Spleen (tissue), 11 donors: ENCODE results near the gene APEH. TPM values are rescaled to one million over a fixed set of nuclear protein-coding genes. Genes with fewer than 3 reads are reported as not detected.
"Not testable (repeated sequence)": the region's sequence is repeated elsewhere in the genome, so short reads cannot be mapped to it uniquely, and the experiment has no call there.

Source experiments
- DNase-seq: peaks from one replicate; pipeline ENCODE4 v3.0.0-alpha.2; 2020
- H3K27ac ChIP-seq, 8 donors: fragments of 200-600 bp; sonication (generic) in 7 of 8; 1 replicate in 4 of 8; 2 replicates in 4 of 8; pipeline versions ENCODE4 v1.5.0 to v1.8.0; 2016 to 2021; ENCODE audit warnings: inconsistent platforms in 4 of 8, mild to moderate bottlenecking in 4 of 8, moderate library complexity in 1 of 8
- H3K27me3 ChIP-seq, 7 donors: fragments of 200-600 bp; sonication (generic) in 6 of 7; replicated peaks in 1 of 7; 1 replicate in 4 of 7; 2 replicates in 3 of 7; pipeline versions ENCODE4 v1.5.0 to v1.8.0; 2016 to 2021; ENCODE audit warnings: inconsistent platforms in 3 of 7, mild to moderate bottlenecking in 1 of 7
- H3K36me3 ChIP-seq, 6 donors: fragments of 200-600 bp; sonication (generic) in 5 of 6; 1 replicate in 4 of 6; 2 replicates in 2 of 6; pipeline versions ENCODE4 v1.5.0 to v1.8.0; 2016 to 2021; ENCODE audit warnings: inconsistent platforms in 2 of 6
- H3K4me1 ChIP-seq, 6 donors: fragments of 200-600 bp; sonication (generic) in 5 of 6; 1 replicate in 3 of 6; 2 replicates in 3 of 6; pipeline versions ENCODE4 v1.5.0 to v1.8.0; 2016 to 2021; ENCODE audit warnings: inconsistent platforms in 3 of 6
- H3K4me3 ChIP-seq, 8 donors: fragments of 200-600 bp; sonication (generic) in 7 of 8; 1 replicate in 4 of 8; 2 replicates in 4 of 8; pipeline versions ENCODE4 v1.5.0 to v1.8.0; 2016 to 2021; ENCODE audit warnings: inconsistent platforms in 4 of 8, mild to moderate bottlenecking in 4 of 8, moderate library complexity in 2 of 8
- H3K9me3 ChIP-seq, 8 donors: fragments of 200-600 bp; sonication (generic) in 7 of 8; 1 replicate in 4 of 8; 2 replicates in 4 of 8; pipeline versions ENCODE4 v1.5.0 to v1.8.0; 2016 to 2021; ENCODE audit warnings: inconsistent platforms in 4 of 8
- CTCF ChIP-seq, 11 experiments: fragments of 200-600 bp in 7 of 11; fragments of 450-650 bp in 4 of 11; sonication (generic) in 4 of 11; IDR thresholded peaks in 8 of 11; conservative IDR thresholded peaks in 3 of 11; 1 replicate in 7 of 11; 2 replicates in 4 of 11; pipeline versions ENCODE4 v1.4.0 to v1.8.0; 2016 to 2021; ENCODE audit warnings: antibody characterized with exemption in 11 of 11, inconsistent platforms in 4 of 11, mild to moderate bottlenecking in 1 of 11
- POLR2A ChIP-seq, 3 donors: fragments of 450-650 bp; IDR thresholded peaks; one replicate each; pipeline ENCODE4 v1.5.1; 2017; ENCODE audit warnings: antibody characterized with exemption in 3 of 3, mild to moderate bottlenecking in 1 of 3
- POLR2AphosphoS5 ChIP-seq, 3 donors: sonication (generic); formaldehyde crosslinking; IDR thresholded peaks; one replicate each; pipeline ENCODE4 v1.5.1; 2017; ENCODE audit warnings: antibody characterized with exemption in 3 of 3
- WGBS, 5 donors: extraction: QIAGEN DNeasy Blood & Tissue Kit in 3 of 5; methylation state at CpG; one replicate each; pipeline versions ENCODE4 v1.1.5 to v1.1.7; 2013 to 2018; 5-methylcytosine and 5-hydroxymethylcytosine counted together
- intact Hi-C: fragments of 100-400 bp; cut with DNase I; formaldehyde crosslinking; loops from one replicate; pipeline ENCODE4 v1.15.0; 2023; ENCODE audit warnings: low total_unique reads
- polyA plus RNA-seq, 3 donors: library from polyadenylated mRNA; stranded (reverse); fragments of 200-250 nt; gene quantifications; one replicate each; pipeline ENCODE4 v1.2.1, GENCODE V29; 2013
- total RNA-seq, 7 donors: library from RNA; depleted of rRNA in 3 of 7; stranded (reverse); fragments of >200 nt in 3 of 7; fragmentation: NEBNext Ultra II Directional in 4 of 7; extraction: Animal tissue kit (Norgen Biotek cat#: 25700) in 4 of 7; gene quantifications; one replicate each; pipeline versions ENCODE4 v1.1.0 to v1.2.1, GENCODE V29; 2016 to 2021
- donor health status: healthy with polysubstance abuse.
- donor health status: DM: no; HTN: no; CAD: no; lungs with moderate emphysema.
- donor health status: DM: no; HTN: no; CAD: no.
- donor health status: Bipolar disorder and iron deficiency.
- donor health status: healthy.
- donor health status: DM: no; HTN: no; CAD: no.
- donor health status: DM: yes; HTN: yes; CAD: no.

The APEH gene
- total and polyA plus RNA-seq, 10 donors: 29.6 to 89.5 (median 66.2) TPM

- peak overlapping the region in 2 of 8 donors; percentile 1 to 5 for H3K27ac ChIP-seq
- H3K4me3 ChIP-seq: peak overlapping the region in 7 of 8 donors; percentile 20 to 59 (median 27)
- intact Hi-C loops, DNase-seq, H3K9me3 ChIP-seq: not testable (repeated sequence)
- peaks cover 23 to 52% (median 44%) of the 10 kb centered on the region in 6 donors for H3K4me1 ChIP-seq
- peaks cover 0 to 22% (median 0%) of the 10 kb centered on the region in 7 donors for H3K27me3 ChIP-seq
- 20 to 57% (median 22%) methylated on average over 11 to 44 of the region's 44 CpGs for WGBS, 5 donors
- peak in 2 of 3 donors; percentile 39 to 53 for TF ChIP-seq POLR2AphosphoS5 (IDR thresholded peaks at IDR 0.05)
- H3K36me3 ChIP-seq: peaks cover 0 to 37% (median 23%) of the 10 kb centered on the region in 6 donors
Measured at GRCh38 chr3:49686769-49687423, 12.7 kb downstream of the APEH start.

GRCh38 chr3:49687424-49687795, 13.3 kb downstream of the APEH start:
- peaks cover 0 to 32% (median 18%) of the 10 kb centered on the region in 6 donors for H3K36me3 ChIP-seq
- peaks cover 23 to 58% (median 48%) of the 10 kb centered on the region in 6 donors for H3K4me1 ChIP-seq
- H3K9me3 ChIP-seq, H3K27ac ChIP-seq, DNase-seq, intact Hi-C loops: not testable (repeated sequence)
- peak overlapping the region in 1 of 8 donors; percentile 59 for H3K4me3 ChIP-seq
- 81 to 96% (median 92%) methylated on average over 5 to 12 of the region's 12 CpGs for WGBS, 5 donors
- peaks cover 0 to 22% (median 0%) of the 10 kb centered on the region in 7 donors for H3K27me3 ChIP-seq

- DNase-seq, H3K9me3 ChIP-seq, intact Hi-C loops: not testable (repeated sequence)
- H3K4me3 ChIP-seq: peak overlapping the region; percentile 86 to 100 (median 98)
- H3K27me3 ChIP-seq: peaks cover 0 to 22% (median 0%) of the 10 kb centered on the region in 7 donors
- H3K4me1 ChIP-seq: peaks cover 23 to 61% (median 49%) of the 10 kb centered on the region in 6 donors
- 52 to 78% (median 66%) methylated on average over 4 to 7 of the region's 7 CpGs for WGBS, 5 donors
- H3K36me3 ChIP-seq: peaks cover 0 to 22% (median 7%) of the 10 kb centered on the region in 6 donors
- H3K27ac ChIP-seq: peak overlapping the region; percentile 72 to 91 (median 84)
Measured at GRCh38 chr3:49688338-49689045, 14.3 kb downstream of the APEH start.

GRCh38 chr3:49689046-49689907, 15.1 kb downstream of the APEH start, which contains the start of the genes MST1 and RNF123:
MST1 (minus strand) TSS chr3:49689474; CDS start chr3:49688691, 783 bp downstream.
RNF123 (plus strand) TSS chr3:49689557; CDS start chr3:49691166, 1,609 bp downstream.
- TF ChIP-seq POLR2AphosphoS5 (IDR thresholded peaks at IDR 0.05) (peak; percentile 93 to 95 (median 94)), POLR2A (IDR thresholded peaks at IDR 0.05) (no peak), CTCF (IDR thresholded peaks at IDR 0.05 in 8 of 11, conservative IDR thresholded peaks at IDR 0.05 in 3 of 11) (peak in 7 of 11 experiments; percentile 16 to 60 (median 44))
- intact Hi-C loops: no loop called here
- WGBS, 5 donors: 1 to 5% (median 2%) methylated on average over 30 to 66 of the region's 66 CpGs; no CpG with 5 or more reads in 1 of the 5 donors
- H3K27ac ChIP-seq: peak within 1 kb of the TSS; percentile 72 to 91 (median 84)
- peak within 1 kb of the TSS; percentile 86 to 100 (median 98) for H3K4me3 ChIP-seq
- peak; percentile 97 for DNase-seq
- H3K27me3 ChIP-seq: peaks cover 0 to 22% (median 0%) of the 10 kb centered on the region in 7 donors
- H3K9me3 ChIP-seq: no peaks in the 10 kb centered on the region
- peaks cover 23 to 63% (median 49%) of the 10 kb centered on the region in 6 donors for H3K4me1 ChIP-seq
- peaks cover 0 to 14% (median under 1%) of the 10 kb centered on the region in 6 donors for H3K36me3 ChIP-seq

- H3K4me3 ChIP-seq: peak overlapping the region; percentile 86 to 100 (median 98)
- H3K27me3 ChIP-seq: peaks cover 0 to 22% (median 0%) of the 10 kb centered on the region in 7 donors
- DNase-seq, H3K36me3 ChIP-seq, intact Hi-C loops, H3K9me3 ChIP-seq: not testable (repeated sequence)
- H3K4me1 ChIP-seq: peaks cover 23 to 66% (median 49%) of the 10 kb centered on the region in 6 donors
- H3K27ac ChIP-seq: peak overlapping the region; percentile 72 to 91 (median 84)
- WGBS, 5 donors: 9 to 15% (median 10%) methylated on average over 14 to 16 of the region's 16 CpGs
Measured at GRCh38 chr3:49689908-49690624, 15.9 kb downstream of the APEH start.

- H3K27me3 ChIP-seq: peaks cover 0 to 18% (median 0%) of the 10 kb centered on the region in 7 donors
- H3K36me3 ChIP-seq, H3K27ac ChIP-seq, H3K9me3 ChIP-seq, DNase-seq, intact Hi-C loops: not testable (repeated sequence)
- H3K4me1 ChIP-seq: peaks cover 23 to 62% (median 47%) of the 10 kb centered on the region in 6 donors
- H3K4me3 ChIP-seq: peak overlapping the region in 2 of 8 donors; percentile 97 to 99
- WGBS, 5 donors: 90 to 95% (median 94%) methylated on average over 3 of the region's 3 CpGs
Measured at GRCh38 chr3:49690856-49691255, 16.7 kb downstream of the APEH start.

GRCh38 chr3:49691481-49691880, 17.3 kb downstream of the APEH start:
- H3K9me3 ChIP-seq, H3K27ac ChIP-seq, DNase-seq, intact Hi-C loops, H3K36me3 ChIP-seq: not testable (repeated sequence)
- H3K27me3 ChIP-seq: peaks cover 0 to 12% (median 0%) of the 10 kb centered on the region in 7 donors
- H3K4me3 ChIP-seq: peak overlapping the region in 1 of 8 donors; percentile 97
- H3K4me1 ChIP-seq: peaks cover 23 to 56% (median 41%) of the 10 kb centered on the region in 6 donors
- 85 to 100% (median 92%) methylated on average over 1 to 3 of the region's 3 CpGs for WGBS, 5 donors
